HEK293 (cell line): ENCODE results near the gene MYO7B.

Experiments used
- CTCF ChIA-PET: fragments of 350-600 bp; formaldehyde crosslinking; extraction: SDS; loops from one replicate; lab custom pipeline; 2021; ENCODE audit warnings: antibody characterized with exemption; lab: Yijun Ruan, JAX
- POLR2A ChIA-PET: fragments of 300-600 bp; formaldehyde crosslinking; extraction: SDS; loops from one replicate; lab custom pipeline; 2020; ENCODE audit warnings: antibody characterized with exemption, inconsistent platforms; lab: Yijun Ruan, JAX
- H3K27ac ChIP-seq: fragments of 200-500 bp; sonication (Bioruptor generic); 2 replicates; pipeline ENCODE4 v1.5.1; 2014; ENCODE audit warnings: low read depth, low read length, control low read depth, inconsistent platforms; ENCODE audit errors: extremely low read depth
- H3K36me3 ChIP-seq, 2 experiments: fragments of 200-500 bp in 1 of 2; sonication (Bioruptor generic) in 1 of 2; 1 replicate in 1 of 2; 2 replicates in 1 of 2; pipeline ENCODE4 v1.5.1; 2014 to 2017; ENCODE audit warnings: inconsistent platforms in 2 of 2, low read length in 2 of 2; ENCODE audit not compliant: control insufficient read depth in 2 of 2, insufficient read depth in 1 of 2
- H3K4me1 ChIP-seq: fragments of 200-500 bp; sonication (Bioruptor generic); 2 replicates; pipeline ENCODE4 v1.5.1; 2014; ENCODE audit warnings: mild to moderate bottlenecking, low read length, inconsistent platforms; ENCODE audit not compliant: control insufficient read depth, insufficient read depth
- H3K4me3 ChIP-seq: 2 replicates; pipeline ENCODE4 v1.5.1; 2011; ENCODE audit warnings: low read depth, mild to moderate bottlenecking, control low read depth, low read length, moderate library complexity
- H3K9me3 ChIP-seq: fragments of 200-500 bp; sonication (Bioruptor generic); 2 replicates; pipeline ENCODE4 v1.5.1; 2014; ENCODE audit warnings: low read depth, low read length, inconsistent platforms; ENCODE audit not compliant: control insufficient read depth, insufficient read depth
- HOXA7 ChIP-seq: sonication (generic); formaldehyde crosslinking; IDR thresholded peaks from 2 replicates; pipeline ENCODE4 v1.8.1; 2022; ENCODE audit warnings: missing genetic modification reagents, borderline replicate concordance
- KLF10 ChIP-seq: fragments of 450-650 bp; IDR thresholded peaks from 2 replicates; pipeline ENCODE4 v1.5.1; 2018; ENCODE audit warnings: missing biosample characterization, mild to moderate bottlenecking, missing genetic modification characterization
- ZIC2 ChIP-seq: fragments of 450-650 bp; formaldehyde crosslinking; IDR thresholded peaks from 2 replicates; pipeline ENCODE4 v1.5.1; 2016; ENCODE audit warnings: missing biosample characterization, missing genetic modification characterization
- ZNF132 ChIP-seq: fragments of 450-650 bp; formaldehyde crosslinking; IDR thresholded peaks from 2 replicates; pipeline ENCODE4 v1.5.1; 2017; ENCODE audit warnings: missing biosample characterization, missing genetic modification characterization, borderline replicate concordance
- ZNF133 ChIP-seq: fragments of 450-650 bp; formaldehyde crosslinking; IDR thresholded peaks from 2 replicates; pipeline ENCODE4 v1.5.1; 2016; ENCODE audit warnings: missing biosample characterization, missing genetic modification characterization
- ZNF155 ChIP-seq: fragments of 450-650 bp; formaldehyde crosslinking; IDR thresholded peaks from 2 replicates; pipeline ENCODE4 v1.5.1; 2016; ENCODE audit warnings: missing biosample characterization, missing genetic modification characterization
- ZNF302 ChIP-seq: fragments of 450-650 bp; formaldehyde crosslinking; IDR thresholded peaks from 2 replicates; pipeline ENCODE4 v1.5.1; 2016; ENCODE audit warnings: missing biosample characterization, missing genetic modification characterization, low read depth
- ZNF571 ChIP-seq: fragments of 450-650 bp; formaldehyde crosslinking; IDR thresholded peaks from 2 replicates; pipeline ENCODE4 v1.5.0; 2017; ENCODE audit warnings: missing biosample characterization, missing genetic modification characterization
- ZNF610 ChIP-seq: fragments of 450-650 bp; formaldehyde crosslinking; IDR thresholded peaks from 2 replicates; pipeline ENCODE4 v1.5.1; 2016; ENCODE audit warnings: missing biosample characterization, missing genetic modification characterization, borderline replicate concordance
- ZNF621 ChIP-seq: fragments of 450-650 bp; formaldehyde crosslinking; IDR thresholded peaks from 2 replicates; pipeline ENCODE4 v1.5.1; 2017; ENCODE audit warnings: missing biosample characterization, missing genetic modification characterization
- ZNF626 ChIP-seq: fragments of 450-650 bp; sonication (Bioruptor Pico); formaldehyde crosslinking; IDR thresholded peaks from 2 replicates; pipeline ENCODE4 v1.5.1; 2018; ENCODE audit warnings: missing biosample characterization, missing genetic modification characterization, inconsistent platforms
- ZNF629 ChIP-seq: fragments of 450-650 bp; formaldehyde crosslinking; IDR thresholded peaks from 2 replicates; pipeline ENCODE4 v1.5.1; 2017; ENCODE audit warnings: missing biosample characterization, missing genetic modification characterization
- ZNF830 ChIP-seq: fragments of 450-650 bp; IDR thresholded peaks from 2 replicates; pipeline ENCODE4 v1.5.0; 2018; ENCODE audit warnings: missing biosample characterization, missing genetic modification characterization, low read depth, mild to moderate bottlenecking, moderate library complexity
- TF ChIP-seq, protein P1 (sequence below): fragments of 450-650 bp; formaldehyde crosslinking; IDR thresholded peaks from 2 replicates; pipeline ENCODE4 v1.5.1; 2016; ENCODE audit warnings: missing biosample characterization, missing genetic modification characterization
- TF ChIP-seq, protein P2 (sequence below): fragments of 450-650 bp; formaldehyde crosslinking; IDR thresholded peaks from 2 replicates; pipeline ENCODE4 v1.5.1; 2016; ENCODE audit warnings: missing biosample characterization, missing genetic modification characterization
- TF ChIP-seq, protein P3 (sequence below): fragments of 450-650 bp; formaldehyde crosslinking; IDR thresholded peaks from 2 replicates; pipeline ENCODE4 v1.5.1; 2016; ENCODE audit warnings: missing biosample characterization, missing genetic modification characterization, low read depth
- TF ChIP-seq, protein P4 (sequence below): fragments of 450-650 bp; formaldehyde crosslinking; IDR thresholded peaks from 2 replicates; pipeline ENCODE4 v1.5.1; 2017; ENCODE audit warnings: missing biosample characterization, missing genetic modification characterization

Gene MYO7B

DNA sequence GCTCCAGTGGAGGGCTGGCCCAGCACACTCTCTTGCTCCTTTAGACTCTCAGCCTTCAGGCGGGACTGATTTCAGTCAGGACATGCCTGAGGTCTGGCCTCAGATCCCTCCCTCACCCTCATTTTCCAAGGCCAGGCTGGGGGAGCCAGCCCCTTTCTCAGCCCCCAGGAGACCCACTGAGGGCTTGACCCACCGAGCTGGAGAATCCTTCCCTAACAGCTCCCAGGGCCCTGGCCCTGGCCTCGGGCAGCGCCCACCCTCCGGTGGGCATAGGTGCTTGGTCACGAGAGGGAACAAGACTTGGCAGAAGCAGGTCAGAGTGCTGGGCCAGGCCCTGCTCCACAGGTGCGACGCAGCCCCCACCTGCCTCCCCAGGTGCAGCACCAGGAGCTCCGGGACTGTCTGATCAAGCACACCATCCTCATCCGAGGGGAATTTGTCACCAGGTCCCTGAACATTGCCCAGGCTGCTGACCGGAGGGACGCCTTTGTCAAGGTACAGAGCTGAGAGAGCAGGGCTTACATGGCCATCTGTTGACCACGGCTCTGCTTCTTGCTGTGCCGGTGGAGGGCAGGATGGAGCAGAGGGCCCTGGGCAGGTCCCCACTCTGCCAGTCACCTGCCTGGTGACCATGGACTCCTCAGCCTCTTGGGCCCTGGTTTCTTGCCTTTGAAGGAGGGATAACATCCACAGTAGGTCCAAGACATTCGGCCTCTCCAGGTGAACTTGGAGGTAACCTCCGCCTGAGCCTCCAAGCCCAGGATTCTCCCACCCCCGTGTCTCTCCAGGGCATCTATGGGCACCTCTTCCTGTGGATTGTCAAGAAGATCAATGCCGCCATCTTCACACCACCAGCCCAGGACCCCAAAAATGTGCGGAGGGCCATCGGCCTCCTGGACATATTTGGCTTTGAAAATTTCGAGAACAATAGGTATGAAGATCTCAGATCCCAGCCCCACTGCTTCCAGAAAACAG is 46.3 kb downstream of the MYO7B start:
- CTCF ChIA-PET: interaction anchor here (0.7 kb wide), 1 partner anchor 68 kb away, joined by 3 read pairs; no protein-coding TSS in a partner anchor
- POLR2A ChIA-PET: no interaction called here
- TF ChIP-seq ZNF155: no peak

DNA sequence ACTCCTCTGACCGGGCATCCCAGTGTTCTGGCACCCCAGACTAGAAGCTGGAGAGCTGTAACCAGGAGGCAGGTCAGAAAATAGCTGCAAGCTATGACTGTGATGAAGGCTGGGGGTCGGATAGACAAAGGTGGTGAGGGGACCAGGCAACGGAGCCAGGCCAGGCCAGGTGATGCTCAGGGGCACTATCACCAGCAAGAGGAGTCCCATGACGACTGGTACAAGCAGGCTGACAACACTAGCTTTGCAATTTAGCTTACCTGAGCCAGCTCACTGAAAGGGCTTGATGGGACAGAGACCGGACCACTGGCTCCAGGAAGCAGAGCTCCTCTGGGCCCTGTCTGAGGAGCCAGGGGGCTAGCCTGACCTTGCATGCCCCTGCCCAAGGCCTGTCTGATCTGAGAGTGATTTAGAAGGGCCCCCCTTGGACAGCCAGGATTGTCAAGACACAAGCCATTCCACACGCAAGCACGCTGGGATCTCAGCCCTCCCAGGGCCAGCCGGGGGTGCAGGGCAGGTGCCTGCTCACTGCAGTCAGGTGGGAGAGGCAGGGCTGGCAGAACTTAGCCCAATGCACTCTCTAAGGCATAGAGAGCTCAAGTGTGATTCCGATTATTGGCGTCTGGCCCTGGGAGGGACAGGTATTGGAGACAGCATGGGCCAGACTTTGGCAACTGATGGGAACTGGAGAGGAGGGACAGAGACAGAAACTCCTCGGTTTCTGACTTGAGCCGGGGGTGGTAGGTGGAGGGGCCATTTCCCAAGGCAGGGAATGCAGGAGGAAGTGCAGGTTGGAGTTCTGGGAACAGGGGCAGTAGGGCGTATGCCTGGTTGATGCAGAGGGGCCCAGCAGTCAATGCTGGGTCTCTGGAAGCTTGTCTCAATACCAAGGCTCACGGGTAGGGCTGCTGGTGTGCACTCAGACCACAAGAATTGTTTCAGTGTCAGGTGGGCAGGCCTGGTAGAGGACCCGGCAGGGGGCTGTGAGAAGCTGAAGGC is 47.7 kb downstream of the MYO7B start:
- ChIA-PET CTCF (interaction anchor here (0.7 to 0.9 kb wide), 2 partner anchors 8 to 67 kb away, joined by 3 to 7 read pairs; no protein-coding TSS in a partner anchor), POLR2A (no interaction called here)
- TF ChIP-seq ZNF155 (no peak), ZNF610 (tag by site-specific recombination) (no peak), ZNF629 (no peak), ZNF571 (tag by site-specific recombination) (no peak), HOXA7 (no peak), ZIC2 (no peak), ZNF133 (tag by site-specific recombination) (no peak), ZNF830 (tag by site-specific recombination) (no peak), ZNF302 (no peak), ZNF621 (no peak), ZNF626 (tag by site-specific recombination) (no peak), KLF10 (no peak), ZNF132 (tag by site-specific recombination) (no peak)
- TF ChIP-seq, protein P1, sequence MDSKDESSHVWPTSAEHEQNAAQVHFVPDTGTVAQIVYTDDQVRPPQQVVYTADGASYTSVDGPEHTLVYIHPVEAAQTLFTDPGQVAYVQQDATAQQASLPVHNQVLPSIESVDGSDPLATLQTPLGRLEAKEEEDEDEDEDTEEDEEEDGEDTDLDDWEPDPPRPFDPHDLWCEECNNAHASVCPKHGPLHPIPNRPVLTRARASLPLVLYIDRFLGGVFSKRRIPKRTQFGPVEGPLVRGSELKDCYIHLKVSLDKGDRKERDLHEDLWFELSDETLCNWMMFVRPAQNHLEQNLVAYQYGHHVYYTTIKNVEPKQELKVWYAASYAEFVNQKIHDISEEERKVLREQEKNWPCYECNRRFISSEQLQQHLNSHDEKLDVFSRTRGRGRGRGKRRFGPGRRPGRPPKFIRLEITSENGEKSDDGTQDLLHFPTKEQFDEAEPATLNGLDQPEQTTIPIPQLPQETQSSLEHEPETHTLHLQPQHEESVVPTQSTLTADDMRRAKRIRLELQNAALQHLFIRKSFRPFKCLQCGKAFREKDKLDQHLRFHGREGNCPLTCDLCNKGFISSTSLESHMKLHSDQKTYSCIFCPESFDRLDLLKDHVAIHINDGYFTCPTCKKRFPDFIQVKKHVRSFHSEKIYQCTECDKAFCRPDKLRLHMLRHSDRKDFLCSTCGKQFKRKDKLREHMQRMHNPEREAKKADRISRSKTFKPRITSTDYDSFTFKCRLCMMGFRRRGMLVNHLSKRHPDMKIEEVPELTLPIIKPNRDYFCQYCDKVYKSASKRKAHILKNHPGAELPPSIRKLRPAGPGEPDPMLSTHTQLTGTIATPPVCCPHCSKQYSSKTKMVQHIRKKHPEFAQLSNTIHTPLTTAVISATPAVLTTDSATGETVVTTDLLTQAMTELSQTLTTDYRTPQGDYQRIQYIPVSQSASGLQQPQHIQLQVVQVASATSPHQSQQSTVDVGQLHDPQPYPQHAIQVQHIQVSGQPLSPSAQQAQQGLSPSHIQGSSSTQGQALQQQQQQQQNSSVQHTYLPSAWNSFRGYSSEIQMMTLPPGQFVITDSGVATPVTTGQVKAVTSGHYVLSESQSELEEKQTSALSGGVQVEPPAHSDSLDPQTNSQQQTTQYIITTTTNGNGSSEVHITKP (tag by site-specific recombination): no peak
- TF ChIP-seq, protein P2, sequence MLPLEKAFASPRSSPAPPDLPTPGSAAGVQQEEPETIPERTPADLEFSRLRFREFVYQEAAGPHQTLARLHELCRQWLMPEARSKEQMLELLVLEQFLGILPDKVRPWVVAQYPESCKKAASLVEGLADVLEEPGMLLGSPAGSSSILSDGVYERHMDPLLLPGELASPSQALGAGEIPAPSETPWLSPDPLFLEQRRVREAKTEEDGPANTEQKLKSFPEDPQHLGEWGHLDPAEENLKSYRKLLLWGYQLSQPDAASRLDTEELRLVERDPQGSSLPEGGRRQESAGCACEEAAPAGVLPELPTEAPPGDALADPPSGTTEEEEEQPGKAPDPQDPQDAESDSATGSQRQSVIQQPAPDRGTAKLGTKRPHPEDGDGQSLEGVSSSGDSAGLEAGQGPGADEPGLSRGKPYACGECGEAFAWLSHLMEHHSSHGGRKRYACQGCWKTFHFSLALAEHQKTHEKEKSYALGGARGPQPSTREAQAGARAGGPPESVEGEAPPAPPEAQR (tag by site-specific recombination): no peak
- TF ChIP-seq, protein P3, sequence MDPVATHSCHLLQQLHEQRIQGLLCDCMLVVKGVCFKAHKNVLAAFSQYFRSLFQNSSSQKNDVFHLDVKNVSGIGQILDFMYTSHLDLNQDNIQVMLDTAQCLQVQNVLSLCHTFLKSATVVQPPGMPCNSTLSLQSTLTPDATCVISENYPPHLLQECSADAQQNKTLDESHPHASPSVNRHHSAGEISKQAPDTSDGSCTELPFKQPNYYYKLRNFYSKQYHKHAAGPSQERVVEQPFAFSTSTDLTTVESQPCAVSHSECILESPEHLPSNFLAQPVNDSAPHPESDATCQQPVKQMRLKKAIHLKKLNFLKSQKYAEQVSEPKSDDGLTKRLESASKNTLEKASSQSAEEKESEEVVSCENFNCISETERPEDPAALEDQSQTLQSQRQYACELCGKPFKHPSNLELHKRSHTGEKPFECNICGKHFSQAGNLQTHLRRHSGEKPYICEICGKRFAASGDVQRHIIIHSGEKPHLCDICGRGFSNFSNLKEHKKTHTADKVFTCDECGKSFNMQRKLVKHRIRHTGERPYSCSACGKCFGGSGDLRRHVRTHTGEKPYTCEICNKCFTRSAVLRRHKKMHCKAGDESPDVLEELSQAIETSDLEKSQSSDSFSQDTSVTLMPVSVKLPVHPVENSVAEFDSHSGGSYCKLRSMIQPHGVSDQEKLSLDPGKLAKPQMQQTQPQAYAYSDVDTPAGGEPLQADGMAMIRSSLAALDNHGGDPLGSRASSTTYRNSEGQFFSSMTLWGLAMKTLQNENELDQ: no peak
- TF ChIP-seq, protein P4, sequence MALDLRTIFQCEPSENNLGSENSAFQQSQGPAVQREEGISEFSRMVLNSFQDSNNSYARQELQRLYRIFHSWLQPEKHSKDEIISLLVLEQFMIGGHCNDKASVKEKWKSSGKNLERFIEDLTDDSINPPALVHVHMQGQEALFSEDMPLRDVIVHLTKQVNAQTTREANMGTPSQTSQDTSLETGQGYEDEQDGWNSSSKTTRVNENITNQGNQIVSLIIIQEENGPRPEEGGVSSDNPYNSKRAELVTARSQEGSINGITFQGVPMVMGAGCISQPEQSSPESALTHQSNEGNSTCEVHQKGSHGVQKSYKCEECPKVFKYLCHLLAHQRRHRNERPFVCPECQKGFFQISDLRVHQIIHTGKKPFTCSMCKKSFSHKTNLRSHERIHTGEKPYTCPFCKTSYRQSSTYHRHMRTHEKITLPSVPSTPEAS (tag by site-specific recombination): no peak
- H3K4me3 ChIP-seq: no peak overlapping the region
- H3K36me3 ChIP-seq: no peaks in the 10 kb centered on the region
- no peak overlapping the region for H3K27ac ChIP-seq
- no peaks in the 10 kb centered on the region for H3K4me1 ChIP-seq
- H3K9me3 ChIP-seq: no peaks in the 10 kb centered on the region

More for the DNA sequence above, 46.3 kb downstream of the MYO7B start:
- no peak overlapping the region for H3K4me3 ChIP-seq
- H3K36me3 ChIP-seq: no peaks in the 10 kb centered on the region
- H3K9me3 ChIP-seq: no peaks in the 10 kb centered on the region
- no peaks in the 10 kb centered on the region for H3K4me1 ChIP-seq
- no peak overlapping the region for H3K27ac ChIP-seq
